HG03175 (cell line): Measurements from ENCODE around the gene INPP5K.
A peak's percentile ranks its signal among the peaks of the same experiment; 100 is the strongest.

Experiments
- ATAC-seq: cut with Tn5 transposase; IDR thresholded peaks from one replicate; pipeline ENCODE4 v1.9.1; 2021; ENCODE audit warnings: mild to moderate bottlenecking, moderate library complexity; ENCODE audit not compliant: unreplicated experiment

Gene INPP5K

DNA sequence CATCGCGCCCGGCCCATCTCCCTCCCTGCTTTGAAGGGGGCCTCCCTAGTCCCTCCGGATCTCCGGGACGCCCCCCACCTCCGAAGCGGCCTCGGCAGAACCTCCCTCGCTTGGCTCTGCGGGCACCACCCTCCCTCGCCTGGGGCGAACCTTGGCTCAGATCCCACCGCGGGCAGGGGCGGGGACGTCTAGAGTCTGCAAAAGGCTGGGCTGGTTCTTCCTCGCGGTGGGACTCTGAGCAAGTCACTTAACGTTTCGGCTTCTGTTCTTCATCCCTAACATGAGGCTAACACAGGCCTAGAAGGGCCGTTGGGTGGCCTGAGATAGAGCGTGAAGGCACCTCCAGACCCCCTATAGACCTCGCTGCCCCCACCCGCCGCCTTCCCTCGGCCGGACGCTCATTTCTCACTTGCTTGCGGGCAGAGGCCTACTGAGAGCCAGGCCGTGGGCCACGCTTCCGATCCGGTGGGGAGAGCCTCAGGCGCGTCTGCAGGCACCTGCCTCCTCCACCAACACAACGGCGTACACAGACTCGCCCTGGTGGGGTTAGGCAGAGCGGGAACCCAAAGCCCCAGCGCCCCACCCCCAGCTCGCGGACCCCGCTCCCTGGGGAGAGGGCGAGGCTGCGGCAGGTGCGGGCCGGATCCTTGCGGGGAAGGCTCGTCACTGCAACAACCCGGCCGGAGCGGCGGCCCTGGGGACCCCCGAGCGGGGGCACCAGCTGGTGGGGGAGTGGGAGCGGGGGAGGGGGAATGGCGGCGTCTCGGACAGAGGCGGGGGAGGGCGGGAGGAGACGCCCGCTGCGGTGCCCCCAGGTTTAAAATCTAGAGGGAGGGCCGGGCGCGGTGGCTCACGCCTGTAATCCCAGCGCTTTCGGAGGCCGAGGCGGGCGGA is 29.4 kb downstream of the INPP5K start:
- no peak for ATAC-seq

DNA sequence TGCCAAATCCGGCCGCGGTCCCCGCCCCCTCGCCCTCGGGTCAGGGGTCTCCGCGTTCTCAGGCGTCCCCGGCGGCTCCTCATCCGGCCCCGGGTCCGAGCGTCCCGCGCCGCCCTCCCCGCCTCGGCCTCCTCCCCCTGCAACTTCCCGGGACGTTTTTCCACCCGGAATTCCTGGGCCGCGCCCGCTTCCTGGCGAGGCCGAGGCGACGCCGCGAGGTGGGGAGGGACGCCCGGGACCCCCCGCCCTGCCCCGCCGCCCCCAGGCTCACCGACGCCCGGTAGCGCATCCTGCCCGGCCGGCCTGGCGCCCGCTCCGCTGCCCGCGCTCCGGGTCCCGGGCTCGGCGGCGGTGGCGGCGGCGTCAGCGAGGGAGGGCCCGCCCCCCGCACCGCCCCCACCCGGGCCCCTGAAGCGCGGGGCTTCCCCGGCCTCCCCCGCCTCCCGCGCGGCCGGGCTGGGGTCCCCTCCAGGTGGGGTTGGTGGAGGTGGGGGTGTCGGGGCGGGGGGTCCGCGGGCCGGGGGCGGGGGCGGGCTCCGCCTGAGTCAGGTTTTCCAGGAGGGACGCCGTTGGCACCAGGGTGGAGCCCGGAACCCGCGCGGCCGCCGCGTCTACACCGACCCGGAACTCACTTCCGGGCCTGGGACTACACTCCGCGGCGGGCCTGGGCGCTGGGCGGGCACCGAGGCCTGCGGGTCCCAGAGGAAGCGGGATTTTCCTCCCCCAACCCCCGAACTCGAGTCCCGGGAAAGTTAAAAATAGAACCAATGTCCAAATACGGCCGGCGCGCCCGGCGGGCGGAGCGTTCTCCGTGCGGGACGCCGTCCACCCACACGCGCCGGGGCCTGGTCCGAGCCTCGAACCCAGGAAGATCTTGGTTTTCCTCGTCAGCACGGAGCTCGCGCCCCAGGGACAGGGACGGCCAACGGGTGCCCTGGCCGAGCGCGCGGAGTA is 30.7 kb downstream of the INPP5K start:
- ATAC-seq: peak; percentile 29

DNA sequence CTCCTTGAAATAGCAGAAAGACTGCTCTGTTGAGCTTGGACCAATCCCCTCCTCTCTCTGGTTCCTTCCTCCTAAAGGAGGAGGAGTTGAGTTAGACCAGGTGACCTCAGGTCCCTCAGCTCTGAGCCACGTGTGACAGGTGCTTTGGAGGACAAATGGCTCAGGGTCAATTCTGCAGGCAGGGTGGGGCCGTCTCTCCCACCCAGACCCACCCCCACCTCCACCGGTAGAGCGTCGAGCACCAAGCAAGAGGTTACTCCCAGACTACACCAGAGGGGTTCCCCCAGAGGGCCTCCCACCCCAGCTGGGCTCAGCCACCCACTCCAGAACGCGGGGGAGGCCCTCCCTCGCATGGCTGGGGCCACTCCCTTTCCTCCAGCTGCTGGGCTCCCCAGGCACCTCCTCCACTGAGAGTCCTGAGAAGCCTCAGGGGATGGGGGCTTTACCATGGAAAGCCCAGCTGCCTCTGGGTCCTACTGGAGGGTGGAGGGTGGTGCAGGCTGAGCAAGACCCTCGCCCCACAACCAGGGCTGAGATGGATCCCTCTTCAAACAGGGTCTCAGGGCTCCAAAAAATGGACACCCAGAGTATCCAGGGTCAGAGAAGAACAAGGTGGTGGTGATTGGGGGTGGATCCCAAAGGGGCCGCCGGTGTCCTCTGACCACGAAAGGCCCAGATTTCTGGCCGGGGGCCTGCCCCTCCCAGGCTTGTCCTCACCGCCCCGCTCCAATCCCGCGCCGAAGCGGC is 31.6 kb downstream of the INPP5K start:
- peak; percentile 28 for ATAC-seq

GRCh38 chr17:1484060-1484535 is 32.3 kb downstream of the INPP5K start:
- no peak for ATAC-seq

- ATAC-seq: no peak
Measured at GRCh38 chr17:1482680-1483079, 33.7 kb downstream of the INPP5K start.

- ATAC-seq: no peak
Measured at GRCh38 chr17:1481736-1482135, 34.7 kb downstream of the INPP5K start.

DNA sequence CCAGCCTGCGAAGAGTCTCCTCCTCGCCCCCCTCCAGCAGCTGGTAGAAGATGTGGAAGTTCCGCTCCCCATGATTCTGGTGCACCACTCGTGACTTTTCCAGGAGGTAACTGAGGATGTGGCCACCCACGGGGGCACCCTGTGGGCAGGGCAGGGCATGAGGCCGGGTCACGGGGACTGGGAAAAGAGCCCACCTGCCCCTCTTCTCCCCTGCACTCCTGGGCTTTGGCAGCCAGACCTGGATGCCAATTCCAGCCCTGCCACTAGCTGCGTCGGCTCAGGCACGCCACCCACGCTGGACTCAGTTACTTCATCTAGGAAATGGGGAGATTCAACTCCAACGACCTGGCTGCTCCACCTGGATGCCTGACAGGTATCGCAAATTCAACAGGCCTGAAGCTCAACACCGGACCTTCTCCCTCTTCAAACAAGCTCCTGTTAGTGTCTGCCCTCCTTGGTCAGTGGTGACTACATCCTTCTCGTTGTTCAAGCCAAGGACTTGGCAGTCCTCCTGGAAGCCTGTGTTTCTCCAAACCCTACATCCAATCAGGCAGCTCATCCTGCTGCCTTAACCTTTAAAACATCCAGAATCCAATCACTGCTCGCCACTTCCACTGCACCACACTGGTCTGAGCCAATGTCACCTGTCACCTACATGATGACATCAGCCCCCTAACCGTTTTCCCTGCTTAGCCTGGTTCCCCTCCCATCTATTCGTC is 35.5 kb downstream of the INPP5K start:
- ATAC-seq: no peak

DNA sequence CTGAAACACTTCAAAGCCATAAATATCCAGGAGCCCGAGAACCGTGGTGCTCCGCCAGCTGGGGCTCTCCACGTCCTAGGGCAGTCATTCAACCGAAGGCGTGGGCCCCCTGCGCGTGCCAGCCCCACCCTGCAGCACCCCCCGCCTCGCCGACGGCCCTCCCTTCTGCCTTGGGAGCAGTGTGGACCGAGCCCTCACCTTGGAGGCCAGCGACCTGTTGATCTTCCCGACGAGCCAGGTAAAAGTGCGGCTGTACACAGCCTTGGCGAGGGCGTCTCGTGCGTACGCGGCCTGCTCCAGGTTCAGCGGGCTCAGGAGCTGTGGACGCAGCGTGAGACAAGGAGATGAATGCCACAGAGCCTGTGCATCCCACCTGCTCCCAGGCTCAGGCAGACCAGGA is 38.0 kb downstream of the INPP5K start:
- ATAC-seq: no peak

DNA sequence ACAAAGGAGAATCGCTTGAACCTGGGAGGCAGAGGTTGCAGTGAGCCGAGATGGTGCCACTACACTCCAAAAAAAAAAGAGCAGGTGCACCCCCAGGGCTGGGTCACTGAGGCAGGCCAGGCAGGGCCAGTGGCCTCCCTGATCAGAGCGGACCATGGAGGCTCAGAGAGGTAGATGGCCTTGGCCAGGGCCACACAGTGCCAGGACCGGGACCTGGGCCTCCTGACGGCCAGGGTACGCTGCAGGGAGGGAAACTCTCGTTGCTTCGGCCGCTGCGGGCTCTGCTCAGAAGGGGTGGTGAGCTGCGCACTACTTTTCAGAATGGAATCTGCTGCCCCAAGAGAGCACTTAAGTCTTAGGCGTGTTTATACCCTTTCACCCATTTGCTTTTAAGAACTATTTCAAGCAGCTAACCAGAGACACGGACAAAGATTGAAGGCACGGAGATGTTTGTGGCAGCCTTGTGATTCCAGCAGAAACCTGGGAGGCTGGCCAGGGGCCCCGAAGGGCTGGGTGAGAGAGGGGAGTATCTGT is 41.0 kb downstream of the INPP5K start:
- no peak for ATAC-seq

GRCh38 chr17:1474402-1475189 is 41.8 kb downstream of the INPP5K start:
- peak; percentile 55 for ATAC-seq

- ATAC-seq: no peak
Measured at GRCh38 chr17:1473841-1474240, 42.6 kb downstream of the INPP5K start.

GRCh38 chr17:1473170-1473569 is 43.2 kb downstream of the INPP5K start:
- ATAC-seq: no peak

- ATAC-seq: no peak
Measured at GRCh38 chr17:1471911-1472821, 44.2 kb downstream of the INPP5K start.

DNA sequence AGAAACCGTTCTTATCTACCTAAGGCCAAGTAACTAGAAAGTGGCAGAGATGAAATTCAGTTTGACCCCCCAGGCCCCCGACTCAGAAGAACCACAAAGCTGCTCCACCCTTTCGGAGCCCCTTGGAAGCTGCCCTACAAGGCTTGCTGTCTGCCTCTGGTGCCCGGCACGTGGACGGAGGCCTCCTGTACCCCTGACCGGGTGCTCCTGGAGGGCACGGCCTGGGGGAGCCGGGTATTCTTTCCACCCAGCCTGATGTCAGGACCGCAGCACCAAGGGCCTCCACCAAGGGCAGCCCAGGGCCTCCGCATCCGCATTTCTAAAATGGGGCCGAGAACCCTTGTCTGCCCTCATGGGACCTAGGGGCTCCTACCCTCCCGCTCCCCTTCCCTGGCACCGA is 44.9 kb downstream of the INPP5K start:
- no peak for ATAC-seq

DNA sequence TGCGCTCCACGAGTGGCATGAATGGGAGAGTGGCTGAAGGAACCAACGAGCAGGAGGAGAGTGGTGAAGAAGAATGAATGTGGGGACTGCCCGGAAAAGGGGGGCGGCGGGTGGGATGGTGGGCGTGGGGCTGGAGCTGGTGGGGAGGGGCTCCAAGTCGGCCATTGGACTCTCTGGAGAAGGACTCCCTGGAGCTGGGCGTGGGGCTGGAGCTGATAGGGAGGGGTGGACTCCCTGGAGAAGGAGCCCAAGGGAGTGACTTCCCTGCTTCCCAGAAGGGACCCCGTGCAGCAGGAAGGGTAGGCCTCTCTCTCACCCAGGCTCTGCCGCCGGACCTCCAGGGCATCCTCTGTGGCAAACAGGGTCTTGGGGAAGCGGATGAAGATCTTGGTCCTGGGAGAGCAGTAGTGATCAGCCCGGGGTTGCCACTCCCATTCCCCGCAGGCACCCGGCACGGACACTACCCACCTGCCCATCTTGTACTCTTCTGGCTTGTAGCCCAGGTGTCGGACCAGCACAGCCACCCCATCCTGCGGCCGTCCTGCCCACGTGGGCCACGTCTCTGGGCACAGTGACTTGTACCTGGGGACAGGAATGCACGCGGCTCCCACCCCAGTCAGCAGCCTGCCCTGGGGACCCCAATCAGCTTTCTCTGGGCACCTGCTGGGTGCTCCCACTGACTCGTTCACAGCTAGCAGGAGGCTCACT is 45.5 kb downstream of the INPP5K start:
- ATAC-seq: no peak

- ATAC-seq: no peak
Measured at GRCh38 chr17:1470071-1470754, 46.2 kb downstream of the INPP5K start.
